ENCODE measurements around the gene AFM. TPM values are rescaled to one million over a fixed set of nuclear protein-coding genes. Genes with fewer than 3 reads are reported as not detected.
A peak's percentile ranks its signal among the peaks of the same experiment; 100 is the strongest.
"Not testable (repeated sequence)": the region's sequence is repeated elsewhere in the genome, so short reads cannot be mapped to it uniquely, and the experiment has no call there.

The AFM gene
- total and polyA plus RNA-seq, 9 donors: 0.10 to 0.12 TPM; not detected in 7

- Histone ChIP-seq H3K27ac (ENCODE audit: low read length) (no peak overlapping the region), H3K4me3 (ENCODE audit: low read length) (no peak overlapping the region), H3K9me3 (replicated peaks; ENCODE audit: control insufficient read depth, low read depth, low read length) (no peaks in the 10 kb centered on the region), H3K36me3 (ENCODE audit: control insufficient read depth, insufficient read depth, low read length) (no peaks in the 10 kb centered on the region), H3K27me3 (ENCODE audit: control insufficient read depth, insufficient read depth, low read length) (no peaks in the 10 kb centered on the region), H3K4me1 (ENCODE audit: control insufficient read depth, insufficient read depth, low read length) (no peaks in the 10 kb centered on the region)
- no peak for DNase-seq
- 67% methylated on average over 1 of the region's 2 CpGs for WGBS (ENCODE audit: insufficient coverage)
Measured at GRCh38 chr4:73533515-73534422, 52.2 kb downstream of the AFM start.

- Histone ChIP-seq H3K9me3 (replicated peaks; ENCODE audit: control insufficient read depth, low read depth, low read length) (no peaks in the 10 kb centered on the region), H3K36me3 (ENCODE audit: control insufficient read depth, insufficient read depth, low read length) (no peaks in the 10 kb centered on the region), H3K4me1 (ENCODE audit: control insufficient read depth, insufficient read depth, low read length) (no peaks in the 10 kb centered on the region), H3K27ac (ENCODE audit: low read length) (no peak overlapping the region), H3K4me3 (ENCODE audit: low read length) (no peak overlapping the region), H3K27me3 (ENCODE audit: control insufficient read depth, insufficient read depth, low read length) (no peaks in the 10 kb centered on the region)
- no peak for DNase-seq
- WGBS (ENCODE audit: insufficient coverage): no CpG with 5 or more reads among the region's 2 CpGs
Measured at GRCh38 chr4:73538162-73538561, 56.6 kb downstream of the AFM start.

DNA sequence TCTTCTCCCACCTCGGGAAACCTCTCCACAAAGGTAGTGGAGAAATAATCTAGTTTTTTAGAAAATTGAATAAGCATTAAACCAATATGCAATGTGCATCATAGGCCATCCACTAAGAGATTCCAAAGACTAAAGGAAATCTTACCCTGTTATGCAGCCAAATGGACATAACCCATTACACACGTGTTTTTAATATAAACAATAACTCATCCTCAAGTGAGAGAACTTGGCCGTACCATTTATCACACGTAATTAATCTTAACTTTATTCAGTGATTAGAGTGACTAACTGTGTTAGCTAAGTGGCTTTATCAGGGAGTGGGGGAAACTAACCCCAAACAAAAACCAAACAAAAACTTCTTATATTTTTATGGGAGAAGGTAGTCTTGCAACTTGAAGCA, 57.8 kb downstream of the AFM start:
- peak; percentile 3 for DNase-seq
- no peak overlapping the region for H3K27ac ChIP-seq (ENCODE audit: low read length)
- no peaks in the 10 kb centered on the region for H3K9me3 ChIP-seq (replicated peaks; ENCODE audit: control insufficient read depth, low read depth, low read length)
- no peaks in the 10 kb centered on the region for H3K36me3 ChIP-seq (ENCODE audit: control insufficient read depth, insufficient read depth, low read length)
- H3K4me1 ChIP-seq (ENCODE audit: control insufficient read depth, insufficient read depth, low read length): no peaks in the 10 kb centered on the region
- no peak overlapping the region for H3K4me3 ChIP-seq (ENCODE audit: low read length)
- no CpG with 5 or more reads among the region's 4 CpGs for WGBS (ENCODE audit: insufficient coverage)
- no peaks in the 10 kb centered on the region for H3K27me3 ChIP-seq (ENCODE audit: control insufficient read depth, insufficient read depth, low read length)

GRCh38 chr4:73540826-73541225, 59.3 kb downstream of the AFM start:
- no peak overlapping the region for H3K4me3 ChIP-seq (ENCODE audit: low read length)
- no peaks in the 10 kb centered on the region for H3K9me3 ChIP-seq (replicated peaks; ENCODE audit: control insufficient read depth, low read depth, low read length)
- H3K4me1 ChIP-seq (ENCODE audit: control insufficient read depth, insufficient read depth, low read length): no peaks in the 10 kb centered on the region
- H3K27ac ChIP-seq (ENCODE audit: low read length): no peak overlapping the region
- DNase-seq: no peak
- no peaks in the 10 kb centered on the region for H3K27me3 ChIP-seq (ENCODE audit: control insufficient read depth, insufficient read depth, low read length)
- 45% methylated on average over 3 of the region's 3 CpGs for WGBS (ENCODE audit: insufficient coverage)
- H3K36me3 ChIP-seq (ENCODE audit: control insufficient read depth, insufficient read depth, low read length): no peaks in the 10 kb centered on the region

GRCh38 chr4:73541251-73541650, 59.7 kb downstream of the AFM start:
- WGBS (ENCODE audit: insufficient coverage): 50% methylated on average over 1 of the region's 3 CpGs
- H3K9me3 ChIP-seq (replicated peaks; ENCODE audit: control insufficient read depth, low read depth, low read length): no peaks in the 10 kb centered on the region
- H3K36me3 ChIP-seq (ENCODE audit: control insufficient read depth, insufficient read depth, low read length): no peaks in the 10 kb centered on the region
- no peaks in the 10 kb centered on the region for H3K27me3 ChIP-seq (ENCODE audit: control insufficient read depth, insufficient read depth, low read length)
- no peak overlapping the region for H3K27ac ChIP-seq (ENCODE audit: low read length)
- no peak overlapping the region for H3K4me3 ChIP-seq (ENCODE audit: low read length)
- no peaks in the 10 kb centered on the region for H3K4me1 ChIP-seq (ENCODE audit: control insufficient read depth, insufficient read depth, low read length)
- no peak for DNase-seq

DNA sequence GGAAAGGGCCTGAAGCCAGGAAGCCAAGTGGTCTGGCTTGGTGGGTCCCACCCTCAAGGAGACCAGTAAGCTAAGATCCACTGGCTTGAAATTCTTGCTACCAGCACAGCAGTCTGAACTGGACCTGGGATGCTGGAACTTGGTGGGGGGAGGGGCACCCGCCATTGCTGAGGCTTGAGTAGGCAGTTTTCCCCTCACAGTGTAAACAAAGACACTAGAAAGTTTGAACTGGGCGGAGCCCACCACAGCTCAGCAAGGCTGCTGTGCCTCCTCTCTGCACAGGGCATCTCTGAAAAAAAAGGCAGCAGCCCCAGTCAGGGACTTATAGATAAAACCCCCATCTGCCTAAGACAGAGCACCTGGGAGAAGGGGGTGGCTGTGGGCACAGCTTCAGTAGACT, 63.1 kb downstream of the AFM start:
- Histone ChIP-seq H3K36me3 (ENCODE audit: control insufficient read depth, insufficient read depth, low read length) (no peaks in the 10 kb centered on the region), H3K4me1 (ENCODE audit: control insufficient read depth, insufficient read depth, low read length) (no peaks in the 10 kb centered on the region), H3K9me3 (replicated peaks; ENCODE audit: control insufficient read depth, low read depth, low read length) (no peaks in the 10 kb centered on the region), H3K27me3 (ENCODE audit: control insufficient read depth, insufficient read depth, low read length) (no peaks in the 10 kb centered on the region), H3K4me3 (ENCODE audit: low read length) (no peak overlapping the region), H3K27ac (ENCODE audit: low read length) (no peak overlapping the region)
- 100% methylated on average over 1 of the region's 2 CpGs for WGBS (ENCODE audit: insufficient coverage)
- DNase-seq: no peak

GRCh38 chr4:73550865-73551264, 69.3 kb downstream of the AFM start:
- H3K4me1 ChIP-seq (ENCODE audit: control insufficient read depth, insufficient read depth, low read length); H3K36me3 ChIP-seq (ENCODE audit: control insufficient read depth, insufficient read depth, low read length); H3K9me3 ChIP-seq (replicated peaks; ENCODE audit: control insufficient read depth, low read depth, low read length); DNase-seq; H3K27me3 ChIP-seq (ENCODE audit: control insufficient read depth, insufficient read depth, low read length); H3K27ac ChIP-seq (ENCODE audit: low read length); H3K4me3 ChIP-seq (ENCODE audit: low read length): not testable (repeated sequence)
- WGBS (ENCODE audit: insufficient coverage): no CpG with 5 or more reads among the region's 11 CpGs

Other genes with a start within 250 kb of the AFM start
- 42.8 TPM for gene ANKRD17, start 222.9 kb upstream of the AFM start, total RNA-seq
- gene ANKRD17, start 222.9 kb upstream of the AFM start, polyA plus RNA-seq (ENCODE audit: insufficient read depth in 1 of 8, insufficient read length in 8 of 8, low replicate concordance in 1 of 8): 10 to 100 TPM; 38.9 to 49.6 (median 44.9) TPM
- gene ALB, start 77.5 kb upstream of the AFM start, total RNA-seq: 17.7 TPM
- 100 to 1,000 TPM in 2 of 8 donors, 1 to 10 TPM in 3, under 1 TPM in 3; 0.72 to 376 (median 1.4) TPM for gene ALB, start 77.5 kb upstream of the AFM start, polyA plus RNA-seq (ENCODE audit: insufficient read depth in 1 of 8, insufficient read length in 8 of 8, low replicate concordance in 1 of 8)
- gene AFP, start 45.5 kb upstream of the AFM start, total RNA-seq: 1.2 TPM
- gene AFP, start 45.5 kb upstream of the AFM start, polyA plus RNA-seq (ENCODE audit: insufficient read depth in 1 of 8, insufficient read length in 8 of 8, low replicate concordance in 1 of 8): 10 to 100 TPM in 3 of 8 donors, under 1 TPM in 5; 0.13 to 59.8 (median 0.47) TPM
- 0.04 TPM for gene RASSF6, start 138.7 kb downstream of the AFM start, total RNA-seq
- under 1 TPM in 5 of 8 donors, not detected in 3; 0.15 to 0.72 (median 0.37) TPM for gene RASSF6, start 138.7 kb downstream of the AFM start, polyA plus RNA-seq (ENCODE audit: insufficient read depth in 1 of 8, insufficient read length in 8 of 8, low replicate concordance in 1 of 8)